Neural cell (in vitro differentiated cells): Measurements from ENCODE around the gene HAGHL. TPM values are rescaled to one million over a fixed set of nuclear protein-coding genes. Genes with fewer than 3 reads are reported as not detected.

Experiments used
- H2AFZ ChIP-seq: fragments of 200-600, 300-800 bp; sonication (generic), shearing (Covaris generic); 2 replicates; pipeline ENCODE4 v1.6.0; 2014; ENCODE audit warnings: low read depth, mild to moderate bottlenecking, antibody characterized with exemption, low read length, moderate library complexity
- H3F3A ChIP-seq: fragments of 200-600 bp; shearing (Covaris generic); 2 replicates; pipeline ENCODE4 v1.6.1; 2016; ENCODE audit warnings: mild to moderate bottlenecking, moderate library complexity, mixed read lengths, antibody characterized with exemption, low read length; ENCODE audit not compliant: insufficient read depth, poor library complexity, severe bottlenecking
- H3K27ac ChIP-seq: fragments of 200-600, 300-800 bp; sonication (generic), shearing (Covaris generic); 2 replicates; pipeline ENCODE4 v1.5.1; 2014; ENCODE audit warnings: mild to moderate bottlenecking, low read length, moderate library complexity
- H3K27me3 ChIP-seq: fragments of 300-800, 200-600 bp; sonication (generic), shearing (Covaris generic); 2 replicates; pipeline ENCODE4 v1.6.0; 2014; ENCODE audit warnings: mild to moderate bottlenecking, low read depth, low read length, moderate library complexity; ENCODE audit not compliant: insufficient read depth
- H3K36me3 ChIP-seq: fragments of 300-800, 200-600 bp; sonication (generic), shearing (Covaris generic); 2 replicates; pipeline ENCODE4 v1.5.1; 2014; ENCODE audit warnings: mild to moderate bottlenecking, antibody characterized with exemption, low read length, moderate library complexity; ENCODE audit not compliant: insufficient read depth
- H3K4me2 ChIP-seq: fragments of 300-800, 200-600 bp; sonication (generic), shearing (Covaris generic); 2 replicates; pipeline ENCODE4 v1.6.0; 2014; ENCODE audit warnings: mild to moderate bottlenecking, low read length
- H3K4me3 ChIP-seq: fragments of 300-800, 200-600 bp; sonication (generic), shearing (Covaris generic); 2 replicates; pipeline ENCODE4 v1.5.1; 2014; ENCODE audit warnings: mild to moderate bottlenecking, low read length, moderate library complexity
- H3K79me2 ChIP-seq: fragments of 200-600 bp; shearing (Covaris generic); replicated peaks from 2 replicates; pipeline ENCODE4 v1.6.0; 2014; ENCODE audit warnings: mild to moderate bottlenecking, low read length, moderate library complexity; ENCODE audit not compliant: insufficient read depth
- H3K9ac ChIP-seq: fragments of 300-800, 200-600 bp; sonication (generic), shearing (Covaris generic); 2 replicates; pipeline ENCODE4 v1.6.1; 2016; ENCODE audit warnings: mild to moderate bottlenecking, low read length, mixed read lengths
- H3K9me2 ChIP-seq: fragments of 200-600 bp; shearing (Covaris generic); 2 replicates; pipeline ENCODE4 v1.6.1; 2016; ENCODE audit warnings: mild to moderate bottlenecking, low read length, mixed read lengths; ENCODE audit not compliant: insufficient read depth
- H3K9me3 ChIP-seq: fragments of 200-600, 300-800 bp; sonication (generic), shearing (Covaris generic); 2 replicates; pipeline ENCODE4 v1.6.1; 2016; ENCODE audit warnings: mild to moderate bottlenecking, mixed run types, low read length, moderate library complexity, mixed read lengths
- H4K20me1 ChIP-seq: fragments of 200-600 bp; shearing (Covaris generic); 2 replicates; pipeline ENCODE4 v1.6.1; 2016; ENCODE audit warnings: mild to moderate bottlenecking, mixed run types; ENCODE audit not compliant: insufficient read depth
- CTCF ChIP-seq: fragments of 450-650 bp; IDR thresholded peaks from 2 replicates; pipeline ENCODE4 v1.5.1; 2014; ENCODE audit warnings: antibody characterized with exemption, mild to moderate bottlenecking, moderate library complexity; ENCODE audit not compliant: poor library complexity, severe bottlenecking
- MXI1 ChIP-seq: fragments of 450-650 bp; conservative IDR thresholded peaks from 2 replicates; pipeline ENCODE4 v1.6.1; 2014; ENCODE audit warnings: antibody characterized with exemption, mild to moderate bottlenecking; ENCODE audit not compliant: poor library complexity, severe bottlenecking
- POLR2AphosphoS5 ChIP-seq: IDR thresholded peaks from 2 replicates; pipeline ENCODE4 v1.6.1; 2012
- RAD21 ChIP-seq: fragments of 450-650 bp; conservative IDR thresholded peaks from 2 replicates; pipeline ENCODE4 v1.6.1; 2014; ENCODE audit warnings: antibody characterized with exemption, mild to moderate bottlenecking, moderate library complexity
- REST ChIP-seq: IDR thresholded peaks from 2 replicates; pipeline ENCODE4 v1.6.1; 2012; ENCODE audit warnings: borderline replicate concordance
- SMC3 ChIP-seq: fragments of 450-650 bp; conservative IDR thresholded peaks from 2 replicates; pipeline ENCODE4 v1.6.1; 2014; ENCODE audit warnings: antibody characterized with exemption, mild to moderate bottlenecking, moderate library complexity; ENCODE audit not compliant: poor library complexity
- TAF1 ChIP-seq: IDR thresholded peaks from 2 replicates; pipeline ENCODE4 v1.6.1; 2012; ENCODE audit warnings: low read depth
- polyA plus RNA-seq: library from polyadenylated mRNA; depleted of rRNA; stranded (reverse); fragments of >200 nt; gene quantifications from 2 replicates; pipeline ENCODE4 v1.2.3, GENCODE V29; 2014

Gene HAGHL
- polyA plus RNA-seq, 1 donor from 2014 or later, result 28.3 TPM

- Histone ChIP-seq H3K4me2 (no peak overlapping the region), H4K20me1 (no peaks in the 10 kb centered on the region), H3K9ac (no peak overlapping the region), H3F3A (no peaks in the 10 kb centered on the region), H3K4me3 (no peak overlapping the region), H3K36me3 (no peaks in the 10 kb centered on the region), H3K9me3 (no peaks in the 10 kb centered on the region), H3K27me3 (no peaks in the 10 kb centered on the region), H2AFZ (no peak overlapping the region), H3K9me2 (no peaks in the 10 kb centered on the region), H3K27ac (no peak overlapping the region), H3K79me2 (peaks cover 5% of the 10 kb centered on the region)
- TF ChIP-seq CTCF, result peak; percentile 14
- TF ChIP-seq TAF1, result no peak
Measured at GRCh38 chr16:743794-744500, 17.0 kb downstream of the HAGHL start.

- Histone ChIP-seq H3K9me2 (no peaks in the 10 kb centered on the region), H3K79me2 (no peaks in the 10 kb centered on the region), H3K9me3 (no peaks in the 10 kb centered on the region), H4K20me1 (no peaks in the 10 kb centered on the region), H3F3A (no peaks in the 10 kb centered on the region), H3K4me3 (no peak overlapping the region), H3K27ac (no peak overlapping the region), H3K4me2 (no peak overlapping the region), H3K36me3 (no peaks in the 10 kb centered on the region), H2AFZ (no peak overlapping the region), H3K9ac (no peak overlapping the region), H3K27me3 (no peaks in the 10 kb centered on the region)
- TF ChIP-seq POLR2AphosphoS5 (no peak), MXI1 (no peak), REST (no peak), SMC3 (peak; percentile 43), RAD21 (no peak), CTCF (peak; percentile 31)
Measured at GRCh38 chr16:745739-746138, 18.8 kb downstream of the HAGHL start.
